ENCODE results near the gene VAV3.
"Not testable (repeated sequence)": the region's sequence is repeated elsewhere in the genome, so short reads cannot be mapped to it uniquely, and the experiment has no call there.

VAV3 gene

DNA sequence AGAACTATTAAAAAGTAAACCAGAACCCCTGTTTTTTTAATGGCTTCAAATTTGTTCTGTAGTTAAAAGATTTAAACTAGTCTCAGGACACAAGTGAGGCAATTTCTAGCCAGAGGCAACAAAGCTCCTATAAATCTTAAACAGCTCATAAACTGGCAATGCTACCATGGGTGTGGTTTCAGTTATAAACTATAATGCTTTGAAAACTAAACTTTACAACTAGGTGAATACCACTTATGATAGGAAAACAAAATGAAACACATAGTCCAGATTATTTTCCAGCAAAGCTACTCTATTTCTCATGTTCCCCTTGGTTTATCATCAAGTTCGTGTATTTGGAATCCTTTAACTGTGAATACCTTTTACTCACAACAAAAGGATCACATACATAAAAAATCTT lies 282.5 kb downstream of the VAV3 start:
- no peak for DNase-seq (ENCODE audit: low spot score)

DNA sequence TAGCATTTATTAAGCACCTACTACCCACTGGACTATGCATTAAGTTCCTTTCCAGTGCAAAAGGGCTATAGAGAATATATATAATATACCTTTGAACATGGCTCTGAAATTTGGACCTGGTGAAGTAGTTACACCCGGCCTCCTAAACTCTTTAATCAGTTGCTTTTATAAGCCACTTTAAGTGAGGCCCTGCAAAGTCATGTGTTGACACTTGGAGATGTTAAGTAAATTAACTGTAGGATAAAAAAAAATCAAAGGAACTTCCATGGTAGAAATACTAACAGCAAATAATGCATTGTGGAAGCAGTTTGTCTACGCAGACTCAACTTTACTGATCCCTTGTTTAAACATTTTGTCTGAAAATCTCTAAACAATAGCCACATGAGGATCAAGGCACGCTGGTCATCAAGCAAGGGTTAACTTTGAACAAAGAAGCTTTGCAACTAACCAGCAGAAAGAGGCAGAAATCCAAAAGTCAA lies 283.9 kb downstream of the VAV3 start:
- DNase-seq (ENCODE audit: low spot score) = no peak

DNA sequence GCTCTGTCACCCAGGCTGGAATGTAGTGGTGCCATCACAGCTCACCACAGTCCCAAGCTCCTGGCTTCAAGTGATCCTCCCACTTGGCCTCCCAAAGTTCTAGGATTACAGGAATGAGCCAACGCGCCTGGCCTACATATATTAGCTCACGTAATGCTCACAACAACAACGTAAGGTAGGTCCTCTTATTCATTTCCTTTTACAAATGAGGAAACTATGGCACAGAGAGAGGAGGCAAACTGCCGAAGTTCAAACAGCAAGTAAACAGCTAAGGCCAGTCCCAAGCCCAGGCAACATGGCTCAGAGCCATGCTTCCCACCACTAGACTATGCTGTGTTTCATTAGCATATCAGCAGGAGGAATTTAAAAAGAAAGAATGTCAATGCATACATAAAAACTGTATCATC lies 284.4 kb downstream of the VAV3 start:
- DNase-seq (ENCODE audit: low spot score) = no peak

DNA sequence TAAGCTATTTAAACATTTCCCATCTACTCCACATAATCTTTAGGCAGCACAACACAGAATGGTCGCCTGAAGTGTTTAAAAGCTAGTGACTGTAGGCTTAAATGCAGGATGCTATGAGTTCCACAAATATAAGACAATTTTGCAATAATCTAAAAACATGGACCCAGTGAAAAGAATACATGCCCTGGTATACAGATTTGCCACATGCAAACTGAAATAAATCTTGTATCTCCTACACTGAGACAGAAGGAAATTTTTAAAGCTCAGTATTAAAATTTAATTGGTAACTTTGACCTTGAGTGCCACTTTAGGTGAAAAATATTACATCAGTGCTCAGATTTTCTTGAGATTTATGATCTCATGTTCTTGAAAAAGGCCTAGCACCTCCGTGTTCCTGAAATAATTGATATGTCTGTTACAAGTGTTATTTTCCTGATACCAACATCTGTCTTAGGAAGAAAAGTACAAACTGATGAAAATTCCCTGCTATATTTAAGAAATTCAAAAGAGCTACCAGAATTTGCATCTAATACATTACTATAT lies 285.5 kb downstream of the VAV3 start:
- DNase-seq (ENCODE audit: low spot score) = no peak

DNA sequence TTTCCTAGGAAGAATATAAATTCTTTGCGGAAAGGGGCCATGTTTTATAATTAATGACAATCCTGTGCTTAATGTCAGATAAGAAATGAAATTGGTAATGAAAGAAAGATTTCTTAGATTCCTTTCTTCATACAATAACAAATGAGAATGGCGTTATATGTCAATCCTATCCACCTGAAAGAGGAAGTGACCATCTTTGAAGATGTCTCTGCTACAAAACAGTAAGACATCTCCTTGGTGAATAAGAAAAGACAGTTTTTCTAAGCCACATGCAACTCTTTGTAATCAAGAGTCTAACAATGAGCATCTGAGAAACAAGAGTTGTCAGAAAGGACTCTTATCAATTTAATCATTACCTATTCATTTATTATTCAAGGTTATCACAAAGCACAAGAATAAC lies 286.0 kb downstream of the VAV3 start:
- no peak for DNase-seq (ENCODE audit: low spot score)

DNA sequence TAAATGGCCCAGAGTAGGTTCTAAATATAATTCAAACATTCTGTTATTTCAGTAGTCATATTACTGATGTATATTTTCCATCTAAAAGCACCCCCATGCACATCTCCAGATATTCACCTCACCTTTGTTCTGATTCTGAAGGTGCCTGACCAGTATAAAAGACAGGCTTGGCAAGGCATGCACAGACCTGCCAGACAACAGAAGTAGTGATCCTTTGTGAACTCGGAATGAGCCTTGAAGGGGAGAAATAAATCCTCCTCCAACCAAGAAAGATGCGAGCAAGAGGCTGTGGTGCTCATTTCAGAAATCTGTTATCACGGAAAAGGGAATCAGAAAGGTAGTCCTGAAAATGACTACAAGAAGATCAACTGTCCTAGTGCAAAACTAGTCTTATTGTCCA lies 287.3 kb downstream of the VAV3 start:
- DNase-seq (ENCODE audit: low spot score) = no peak

DNA sequence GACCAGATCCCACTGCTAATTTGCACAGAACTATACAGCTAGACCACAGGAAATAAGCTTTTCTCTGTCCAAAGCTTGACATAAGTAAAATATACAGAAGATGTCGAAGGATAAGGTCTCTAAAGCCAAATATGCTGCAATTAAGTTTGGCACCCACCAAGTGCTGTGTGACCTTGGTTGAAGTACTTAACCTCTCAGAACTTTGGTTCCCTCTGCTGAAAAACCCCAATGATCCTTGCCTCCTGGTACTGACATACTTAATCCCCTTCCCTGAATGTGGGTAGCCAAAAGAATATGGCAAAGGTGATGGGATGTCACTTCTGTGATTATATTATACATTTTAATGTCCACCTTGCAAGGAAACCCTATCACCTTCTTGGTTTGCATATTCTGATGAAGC lies 290.5 kb downstream of the VAV3 start:
- DNase-seq (ENCODE audit: low spot score) = no peak

DNA sequence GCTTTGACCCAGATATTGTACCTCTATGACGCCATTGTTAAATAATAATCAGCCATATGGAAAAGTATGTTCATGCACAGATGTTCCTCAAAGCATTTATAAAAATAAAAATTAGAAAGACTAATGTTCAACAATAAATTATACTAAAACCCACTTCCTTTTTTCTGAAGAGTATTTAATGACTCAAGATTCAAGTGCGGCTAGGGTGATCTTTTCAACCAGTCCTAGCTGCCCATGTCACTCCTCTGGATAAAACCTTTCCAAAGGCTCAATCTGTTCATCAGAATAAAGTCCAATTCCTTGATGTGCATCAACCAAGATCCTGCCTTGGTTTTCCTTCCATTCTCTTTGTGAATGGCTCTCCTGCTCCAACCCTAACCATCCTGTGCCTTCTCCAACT lies 292.0 kb downstream of the VAV3 start:
- no peak for DNase-seq (ENCODE audit: low spot score)

DNA sequence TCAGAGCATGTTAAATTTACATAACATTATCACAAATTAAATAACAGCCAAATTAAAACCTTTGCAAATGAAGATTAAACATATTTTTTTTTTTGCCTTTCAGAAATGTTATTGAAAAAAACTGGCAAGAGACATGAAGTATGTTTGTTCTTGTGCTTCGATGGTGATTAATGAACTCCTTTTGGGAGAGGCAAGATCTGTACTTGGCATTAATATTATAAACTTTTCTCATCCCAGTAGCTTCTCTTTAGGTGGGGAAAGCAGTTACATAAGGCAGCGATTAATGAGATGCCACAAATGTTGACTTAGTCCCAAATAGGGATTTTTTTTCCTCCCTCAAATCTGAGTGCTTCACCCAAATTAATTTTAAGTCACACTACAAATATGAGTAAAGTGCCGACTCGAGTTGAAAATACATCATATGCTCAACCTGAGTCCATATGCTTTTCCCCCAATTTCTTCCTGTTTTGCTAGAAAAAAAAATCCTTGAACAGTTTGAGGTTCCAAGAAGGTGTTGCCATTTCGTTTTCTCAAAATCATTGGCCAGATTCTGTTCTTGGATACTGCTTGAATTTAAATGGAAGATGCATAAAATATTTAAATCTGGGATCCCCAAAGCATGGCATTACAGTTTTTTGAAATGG lies 294.5 kb downstream of the VAV3 start:
- no peak for DNase-seq (ENCODE audit: low spot score)

DNA sequence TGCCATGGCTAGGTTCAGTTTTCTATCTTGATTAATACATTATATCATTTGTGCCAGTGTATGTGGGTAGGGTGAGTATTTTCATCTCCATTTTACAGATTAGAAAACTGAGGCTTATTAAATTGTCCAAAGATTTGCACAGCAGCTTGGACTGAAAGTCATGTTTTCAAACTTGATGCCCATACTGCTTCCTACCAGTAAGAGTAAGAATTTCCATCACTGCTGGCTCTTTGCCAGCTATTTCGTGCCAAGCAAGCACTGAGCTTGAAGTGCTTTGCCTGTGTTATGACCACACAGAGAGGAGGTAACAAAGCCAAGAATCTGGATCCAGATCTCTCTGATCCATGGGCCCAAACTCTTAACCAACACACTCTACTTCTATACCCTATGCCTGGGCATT lies 295.0 kb downstream of the VAV3 start:
- no peak for DNase-seq (ENCODE audit: low spot score)

DNA sequence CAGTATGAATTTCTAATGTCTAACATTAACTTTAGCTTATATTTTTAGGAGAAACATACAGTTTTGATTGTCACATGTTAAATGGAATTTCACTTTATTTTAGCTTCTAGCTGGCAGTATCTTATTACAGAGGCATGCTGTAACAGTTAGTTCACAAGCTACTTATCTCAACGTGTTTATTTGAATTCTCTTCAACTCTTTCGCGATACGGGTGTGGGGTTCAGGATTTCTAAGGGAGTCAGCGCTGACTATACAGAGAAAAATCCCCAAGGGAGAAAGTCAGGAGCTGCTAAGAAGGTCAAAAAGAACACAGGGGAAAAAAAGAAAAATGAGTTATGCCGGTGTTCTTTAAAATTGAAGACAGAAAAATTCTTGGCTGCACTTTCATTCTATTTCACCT lies 296.2 kb downstream of the VAV3 start:
- no peak for DNase-seq (ENCODE audit: low spot score)

DNA sequence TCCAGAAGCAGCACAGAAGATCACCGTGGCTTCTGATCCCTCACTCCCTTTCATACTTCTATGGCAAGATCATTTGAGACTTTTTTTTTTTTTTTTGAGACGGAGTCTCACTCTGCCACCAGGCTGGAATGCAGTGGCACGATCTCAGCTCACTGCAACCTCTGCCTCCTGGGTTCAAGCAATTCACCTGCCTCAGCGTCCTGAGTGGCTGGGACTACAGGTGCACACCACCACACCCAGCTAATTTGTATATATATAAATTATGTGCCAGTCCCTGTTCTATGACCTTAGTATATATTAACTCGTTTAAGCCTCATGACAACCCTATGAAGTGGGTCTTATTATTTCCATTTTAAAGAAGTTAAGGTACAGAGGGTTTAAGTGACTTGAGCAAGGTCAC lies 298.5 kb downstream of the VAV3 start:
- no peak for DNase-seq (ENCODE audit: low spot score)

DNA sequence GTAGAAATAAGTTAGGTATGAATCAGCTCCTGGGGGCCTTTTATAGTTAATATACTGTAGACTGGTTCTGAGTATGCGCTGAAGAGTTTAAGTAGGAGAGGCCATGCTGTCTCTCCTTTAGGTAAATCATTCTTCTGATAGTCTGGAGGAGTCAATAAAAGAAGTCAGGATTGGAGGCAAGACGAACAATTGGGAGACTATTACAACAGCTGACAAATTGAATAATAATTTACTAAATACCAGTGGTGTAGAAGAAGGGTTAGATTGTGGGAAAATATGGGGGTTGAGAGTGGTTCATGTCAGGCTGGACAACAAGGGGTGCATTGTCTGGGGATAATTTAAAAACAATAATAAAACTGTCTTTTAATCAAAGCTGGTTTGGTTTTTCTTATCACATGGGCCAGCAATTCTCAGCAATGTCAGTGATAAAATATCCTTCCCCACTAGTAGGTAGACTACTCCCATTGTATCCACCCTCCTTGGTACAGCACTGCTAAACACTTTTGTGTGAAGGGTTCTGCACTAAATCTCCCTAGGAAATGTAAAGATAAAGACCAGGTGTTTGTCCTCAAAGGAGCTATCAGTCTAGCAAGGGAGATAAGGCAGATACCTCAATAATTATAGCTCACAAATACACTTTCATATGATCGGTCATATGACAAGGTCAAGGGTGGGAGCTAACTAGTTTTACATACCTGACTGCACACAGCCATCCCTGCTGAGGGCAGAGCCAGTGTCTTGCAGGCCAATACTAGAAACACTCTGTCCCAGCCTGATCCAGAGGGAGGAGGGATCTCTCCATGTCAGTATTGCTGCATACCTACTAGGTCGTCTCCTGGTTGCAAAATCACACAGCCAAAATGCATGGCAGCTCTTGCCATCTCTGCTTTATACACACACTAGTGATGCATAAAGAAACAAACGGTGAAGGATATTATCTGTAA lies 299.7 kb downstream of the VAV3 start:
- no peak for DNase-seq (ENCODE audit: low spot score)

DNA sequence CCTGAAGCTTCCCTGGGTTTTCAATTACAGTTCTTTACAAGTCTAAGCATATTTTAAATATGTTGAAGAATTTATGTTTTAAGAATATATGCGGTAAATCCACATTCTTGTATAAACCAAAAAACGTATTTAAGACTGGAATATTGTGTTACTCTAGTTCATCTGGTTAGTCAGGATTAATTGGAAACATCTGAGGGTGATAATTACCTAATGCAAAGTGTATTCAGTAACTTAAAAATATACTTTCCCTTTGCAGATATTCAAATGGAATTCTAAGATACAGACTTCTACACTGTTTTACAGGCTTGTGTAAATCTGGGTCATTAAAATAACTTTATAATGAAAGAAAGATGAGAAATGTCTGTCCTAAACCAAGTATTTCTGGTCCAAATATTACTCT lies 302.0 kb downstream of the VAV3 start:
- no peak for DNase-seq (ENCODE audit: low spot score)

DNA sequence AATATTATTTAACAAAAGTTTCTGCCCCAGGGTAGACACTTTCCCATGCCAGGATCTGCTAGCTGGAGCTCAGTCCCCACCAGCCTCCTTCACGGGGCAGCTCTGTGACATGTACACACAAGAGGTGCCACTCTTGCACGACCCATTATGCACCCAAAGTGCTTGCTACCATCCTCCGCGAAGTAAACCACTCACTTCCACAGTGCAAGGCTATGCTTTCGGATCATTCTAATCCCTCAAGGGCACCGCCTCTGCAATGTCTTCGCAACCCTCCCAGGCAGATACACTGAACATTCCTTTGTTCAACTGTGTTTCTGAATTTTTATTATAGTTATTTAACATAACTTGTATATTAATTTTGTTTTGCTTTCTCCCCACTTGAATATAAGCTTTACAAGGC lies 303.8 kb downstream of the VAV3 start:
- DNase-seq (ENCODE audit: low spot score) = no peak

DNA sequence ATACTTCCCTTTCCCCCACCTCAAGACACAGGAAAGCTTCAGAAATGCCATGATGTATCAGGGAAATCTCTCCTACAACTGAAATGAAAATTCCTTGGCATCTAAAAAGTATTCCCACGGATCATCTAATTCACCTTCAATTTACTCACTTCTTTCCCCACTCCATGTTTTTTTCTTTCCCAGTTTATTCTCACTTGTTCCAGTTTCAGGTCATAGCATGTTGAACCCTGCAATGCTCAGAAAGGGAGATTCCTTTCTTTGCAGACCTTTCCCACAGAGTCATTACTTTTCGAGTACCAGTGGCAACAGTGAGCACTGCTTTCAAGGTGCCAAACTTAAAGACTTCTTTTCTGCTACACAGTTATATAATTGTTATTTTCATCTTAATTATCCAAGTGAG lies 305.0 kb downstream of the VAV3 start:
- no peak for DNase-seq (ENCODE audit: low spot score)

DNA sequence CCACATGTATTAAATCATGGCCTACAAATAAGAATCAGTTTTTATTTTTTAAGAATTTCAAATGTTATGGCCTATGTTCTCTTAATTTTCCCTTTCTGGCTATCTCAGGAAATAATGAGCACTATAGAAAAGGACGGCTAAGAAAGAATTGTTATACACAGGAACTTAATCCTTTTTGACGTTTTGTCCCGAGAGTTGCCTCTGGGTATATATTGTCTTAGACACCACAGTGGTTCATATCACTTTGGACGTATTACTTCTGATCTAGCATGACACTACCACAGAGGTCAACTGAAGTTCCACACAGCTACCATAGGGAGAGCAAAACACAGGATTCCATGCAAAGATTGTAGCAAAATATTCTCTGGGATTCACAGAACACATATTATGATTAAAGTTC lies 307.6 kb downstream of the VAV3 start:
- DNase-seq (ENCODE audit: low spot score) = no peak

DNA sequence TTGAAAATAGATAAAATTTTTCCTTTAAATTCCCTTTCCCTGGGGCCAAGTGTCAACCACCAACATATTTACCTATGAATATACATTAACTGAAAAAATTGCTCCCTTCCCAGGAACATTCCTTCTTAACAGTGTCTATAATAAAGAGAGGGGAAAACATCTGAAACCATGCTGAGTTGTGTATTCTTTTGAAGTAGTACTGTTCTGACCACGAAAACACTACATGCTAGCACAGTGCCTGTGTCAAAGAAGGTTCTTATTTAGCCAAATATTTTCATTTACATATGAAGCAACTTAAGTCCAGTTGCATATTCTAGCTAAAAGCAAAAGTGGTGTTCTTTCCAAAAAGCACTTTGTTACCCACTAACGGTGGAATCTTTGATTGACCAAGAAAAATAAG lies 311.2 kb downstream of the VAV3 start:
- no peak for DNase-seq (ENCODE audit: low spot score)

DNA sequence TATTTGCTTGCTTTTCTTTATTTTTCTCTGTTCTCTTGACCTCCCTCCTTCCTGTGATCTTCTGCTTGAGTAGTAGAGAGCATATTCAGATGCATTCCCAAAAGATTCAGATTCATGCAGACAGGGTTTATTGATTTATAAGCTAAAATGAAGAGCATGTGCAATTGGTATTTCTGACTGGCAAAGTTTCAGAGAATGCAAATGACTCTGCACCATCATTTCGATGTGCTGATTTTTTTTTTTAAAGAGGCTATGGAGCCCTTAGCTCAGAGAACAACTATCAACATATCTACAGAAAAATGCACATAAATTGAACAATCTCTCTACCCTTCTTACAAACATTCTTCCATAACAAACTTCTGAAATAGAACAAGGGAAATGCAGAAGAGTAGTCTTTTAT lies 312.0 kb downstream of the VAV3 start:
- DNase-seq (ENCODE audit: low spot score) = no peak

DNA sequence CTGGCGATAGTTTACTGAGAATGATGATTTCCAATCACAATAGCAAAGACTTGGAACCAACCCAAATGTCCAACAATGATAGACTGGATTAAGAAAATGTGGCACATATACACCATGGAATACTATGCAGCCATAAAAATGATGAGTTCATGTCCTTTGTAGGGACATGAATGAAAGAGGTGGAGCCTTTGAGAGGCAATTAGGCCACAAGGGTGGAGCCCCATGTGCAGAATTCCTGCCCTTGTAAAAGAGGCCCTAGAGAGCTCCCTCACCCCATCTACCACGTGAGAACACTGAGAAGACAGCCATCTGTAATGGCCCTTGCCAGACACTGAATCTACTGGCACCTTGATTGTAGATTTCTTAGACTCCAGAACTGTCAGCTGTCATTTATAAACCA lies 314.2 kb downstream of the VAV3 start:
- DNase-seq (ENCODE audit: low spot score) = not testable (repeated sequence)

DNA sequence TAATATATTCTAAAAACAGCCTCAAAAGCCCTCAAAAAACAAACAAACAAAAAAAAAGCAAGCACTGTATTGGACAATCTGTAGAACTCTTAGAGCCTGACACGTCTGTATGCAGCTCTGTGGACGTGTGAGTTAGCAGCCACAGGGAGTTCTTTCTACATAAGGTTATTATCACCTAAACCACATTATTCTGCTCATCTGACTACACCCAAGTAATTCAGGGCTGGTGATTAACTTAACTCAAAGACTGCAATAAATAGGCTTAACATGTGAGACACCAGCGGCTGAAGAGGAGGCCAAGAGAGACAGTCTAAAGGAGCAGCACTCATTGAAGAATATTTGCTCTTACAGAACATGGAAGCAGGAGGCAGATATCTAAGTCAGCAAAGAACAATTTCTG lies 316.0 kb downstream of the VAV3 start:
- DNase-seq (ENCODE audit: low spot score) = no peak

DNA sequence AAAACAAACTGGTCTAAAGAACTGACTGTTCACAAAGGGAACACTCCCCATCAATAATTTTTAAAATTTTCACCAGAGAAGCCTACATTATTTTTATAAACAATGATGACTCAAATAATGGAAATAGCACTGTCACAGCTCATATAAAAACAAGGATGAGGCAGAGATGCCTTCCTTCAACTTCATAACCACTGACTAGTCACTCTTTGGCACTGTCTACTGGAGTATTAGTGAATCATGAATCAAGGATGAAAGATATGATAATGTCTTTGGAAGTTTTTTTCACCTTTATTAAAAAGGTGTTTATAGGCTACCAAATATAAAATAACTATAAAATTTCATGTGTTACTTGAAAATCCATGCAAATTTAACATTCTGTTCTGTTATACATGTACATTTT lies 316.9 kb downstream of the VAV3 start:
- DNase-seq (ENCODE audit: low spot score) = no peak

DNA sequence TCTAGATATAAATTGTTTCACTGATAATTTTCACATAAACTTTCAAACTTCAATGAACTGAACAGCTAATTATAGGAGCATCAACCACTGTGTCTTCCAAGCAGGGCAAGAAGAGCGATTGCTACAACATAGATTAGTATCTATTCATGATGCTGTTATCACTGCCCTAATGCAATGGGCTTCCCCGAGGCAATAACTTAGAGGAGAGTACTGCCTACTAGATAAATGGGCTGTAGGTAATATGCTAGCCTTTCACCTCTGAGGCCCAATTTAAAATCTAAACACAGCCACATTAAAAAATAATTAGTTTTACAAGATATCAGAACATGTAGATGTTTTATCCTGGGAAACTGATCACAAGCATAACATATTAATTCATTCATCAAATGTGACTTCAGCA lies 318.0 kb downstream of the VAV3 start:
- no peak for DNase-seq (ENCODE audit: low spot score)

All from CD4-positive, alpha-beta T cell treated with Interleukin-6 at 100 ng/mL for 8 hours (primary cell).